ENCODE measurements around the gene OR9K2. TPM values are rescaled to one million over a fixed set of nuclear protein-coding genes. Genes with fewer than 3 reads are reported as not detected.
"Not testable (repeated sequence)": the region's sequence is repeated elsewhere in the genome, so short reads cannot be mapped to it uniquely, and the experiment has no call there.

Gene OR9K2, protein sequence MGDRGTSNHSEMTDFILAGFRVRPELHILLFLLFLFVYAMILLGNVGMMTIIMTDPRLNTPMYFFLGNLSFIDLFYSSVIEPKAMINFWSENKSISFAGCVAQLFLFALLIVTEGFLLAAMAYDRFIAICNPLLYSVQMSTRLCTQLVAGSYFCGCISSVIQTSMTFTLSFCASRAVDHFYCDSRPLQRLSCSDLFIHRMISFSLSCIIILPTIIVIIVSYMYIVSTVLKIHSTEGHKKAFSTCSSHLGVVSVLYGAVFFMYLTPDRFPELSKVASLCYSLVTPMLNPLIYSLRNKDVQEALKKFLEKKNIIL
- not detected for total RNA-seq

DNA sequence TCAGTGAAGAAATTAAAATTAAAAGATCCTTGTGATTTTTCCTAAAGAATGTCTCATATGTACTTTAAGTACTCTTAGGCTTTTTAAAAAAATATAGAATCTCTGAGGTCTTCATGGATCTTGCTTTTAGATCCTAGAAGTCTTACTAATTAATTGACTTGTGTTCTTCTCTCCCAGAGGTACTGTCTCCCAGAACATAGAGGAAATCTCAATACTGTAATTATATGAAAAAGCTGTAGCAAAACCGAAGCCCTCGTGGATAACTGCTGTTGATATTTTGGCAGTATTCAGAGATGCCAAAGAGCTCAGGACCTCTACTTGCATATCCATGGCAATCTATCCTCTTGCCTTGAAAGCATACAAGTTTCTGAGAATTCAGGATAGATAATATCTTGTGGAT lies at the start of gene OR9K2:
OR9K2 (plus strand) TSS at position 301 of the 400 bp plus-strand sequence. CDS start 3,429 bp downstream, outside the sequence.
- no peaks in the 10 kb centered on the region for H3K4me1 Mint-ChIP-seq
- H3K27me3 Mint-ChIP-seq, result peaks cover 43% of the 10 kb centered on the region
- H3K4me3 Mint-ChIP-seq, result no peak within 1 kb of the TSS
- no peak for ATAC-seq (replicated peaks)
- no peak within 1 kb of the TSS for H3K27ac Mint-ChIP-seq
- H3K36me3 Mint-ChIP-seq (ENCODE audit: low read depth), result no peaks in the 10 kb centered on the region
- H3K9me3 Mint-ChIP-seq, result no peaks in the 10 kb centered on the region

DNA sequence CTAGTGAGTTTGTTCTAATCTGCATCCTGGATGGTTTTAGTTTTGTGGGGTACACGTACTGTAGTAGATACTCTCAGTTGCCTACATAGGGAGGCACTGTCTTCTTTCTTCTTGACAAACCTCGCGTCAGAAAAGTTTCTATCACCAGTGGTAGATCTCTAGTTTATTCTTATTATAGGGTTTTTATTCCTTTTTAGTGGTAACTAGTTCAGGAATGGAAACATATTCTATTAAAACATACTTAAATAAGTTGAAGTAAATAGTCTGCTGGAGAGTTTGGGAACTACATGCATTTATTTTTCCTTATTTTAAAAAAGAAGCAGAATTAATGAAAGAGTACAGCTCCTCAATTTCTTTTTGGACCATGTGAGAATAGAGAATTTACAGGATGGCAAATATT lies 33.6 kb upstream of the OR9K2 start:
- no peak for ATAC-seq (replicated peaks)
- H3K4me3 Mint-ChIP-seq, result no peak overlapping the region
- no peak overlapping the region for H3K27ac Mint-ChIP-seq

DNA sequence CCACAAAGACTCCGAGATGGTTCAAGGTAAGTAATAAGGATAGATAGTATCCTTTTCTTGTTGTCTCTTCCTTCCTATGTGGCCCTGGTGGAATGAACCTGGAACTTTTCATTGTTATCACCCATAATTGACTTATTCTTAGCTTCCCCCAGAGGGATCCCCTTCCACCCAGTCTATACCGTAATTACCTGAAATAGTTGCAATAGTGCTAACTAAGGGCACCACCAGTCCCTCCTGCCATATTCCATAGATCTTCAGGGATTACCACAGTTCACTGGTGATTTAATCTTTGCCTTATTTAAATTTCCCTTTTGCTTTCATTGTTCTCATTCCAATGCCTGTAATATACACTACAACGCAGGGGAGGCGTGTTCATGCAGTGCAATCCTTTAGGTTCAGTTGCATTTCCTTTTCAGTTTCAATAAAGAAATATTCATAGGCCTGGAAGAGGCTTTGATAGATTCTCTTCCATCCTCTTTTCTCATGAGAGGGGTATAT lies 13.8 kb upstream of the OR9K2 start:
- H3K9me3 Mint-ChIP-seq, result no peaks in the 10 kb centered on the region
- H3K36me3 Mint-ChIP-seq (ENCODE audit: low read depth), result no peaks in the 10 kb centered on the region
- H3K27ac Mint-ChIP-seq, result no peak overlapping the region
- peaks cover 19% of the 10 kb centered on the region for H3K27me3 Mint-ChIP-seq
- no peak overlapping the region for H3K4me3 Mint-ChIP-seq
- no peak for ATAC-seq (replicated peaks)
- H3K4me1 Mint-ChIP-seq, result no peaks in the 10 kb centered on the region

More for the DNA sequence above, 33.6 kb upstream of the OR9K2 start:
- Mint-ChIP-seq H3K4me1 (peaks cover under 1% of the 10 kb centered on the region), H3K9me3 (no peaks in the 10 kb centered on the region), H3K27me3 (peaks cover 28% of the 10 kb centered on the region), H3K36me3 (ENCODE audit: low read depth) (no peaks in the 10 kb centered on the region)

DNA sequence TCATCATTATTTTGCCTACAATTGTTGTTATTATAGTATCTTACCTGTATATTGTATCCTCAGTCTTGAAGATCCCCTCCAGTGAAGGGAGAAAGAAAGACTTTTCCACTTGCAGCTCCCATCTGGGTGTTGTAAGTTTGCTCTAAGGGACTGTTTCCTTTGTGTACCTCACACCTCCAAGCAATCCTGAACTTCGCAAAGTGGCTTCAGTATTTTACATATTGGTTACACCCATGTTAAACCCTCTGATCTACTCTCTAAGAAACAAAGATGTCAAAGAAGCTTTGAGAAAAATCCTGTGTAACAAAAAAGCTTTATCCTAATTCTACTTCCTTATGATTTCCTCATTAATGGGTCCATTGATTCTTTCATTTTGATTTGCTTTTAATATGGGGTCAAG lies 10.1 kb upstream of the OR9K2 start:
- no peak overlapping the region for H3K27ac Mint-ChIP-seq
- no peaks in the 10 kb centered on the region for H3K4me1 Mint-ChIP-seq
- H3K27me3 Mint-ChIP-seq, result peaks cover 23% of the 10 kb centered on the region
- H3K36me3 Mint-ChIP-seq (ENCODE audit: low read depth), result no peaks in the 10 kb centered on the region
- ATAC-seq (replicated peaks), result no peak
- H3K4me3 Mint-ChIP-seq, result no peak overlapping the region
- no peaks in the 10 kb centered on the region for H3K9me3 Mint-ChIP-seq

DNA sequence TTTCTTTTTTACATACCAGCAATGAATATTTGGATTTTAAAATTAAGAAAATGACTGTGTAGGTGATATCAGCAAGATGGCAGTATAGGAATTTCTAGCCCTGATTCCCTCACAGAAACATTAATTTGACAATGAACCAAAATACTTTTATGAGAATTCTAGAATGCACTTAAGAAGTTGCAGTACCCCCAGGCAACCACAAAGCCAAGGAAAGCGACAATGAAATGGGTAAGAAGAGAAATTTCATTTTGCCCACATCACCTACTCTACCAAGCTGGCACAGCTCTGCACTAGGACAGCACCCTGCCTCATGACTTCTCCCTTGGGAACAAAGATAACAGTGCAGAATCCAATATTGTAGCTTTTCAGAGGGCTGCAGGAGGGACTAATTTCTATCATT lies 6.6 kb downstream of the OR9K2 start:
- H3K27me3 Mint-ChIP-seq, result peaks cover 55% of the 10 kb centered on the region
- H3K9me3 Mint-ChIP-seq, result no peaks in the 10 kb centered on the region

GRCh38 chr12:55142669-55143565 lies 16.7 kb downstream of the OR9K2 start:
- Mint-ChIP-seq H3K4me3 (no peak overlapping the region), H3K9me3 (no peaks in the 10 kb centered on the region), H3K36me3 (ENCODE audit: low read depth) (no peaks in the 10 kb centered on the region), H3K27me3 (peaks cover 4% of the 10 kb centered on the region), H3K27ac (no peak overlapping the region), H3K4me1 (no peaks in the 10 kb centered on the region)
- peak; percentile 37 for ATAC-seq (replicated peaks)

More for the DNA sequence above, 6.6 kb downstream of the OR9K2 start:
- no peak overlapping the region for H3K27ac Mint-ChIP-seq
- no peaks in the 10 kb centered on the region for H3K36me3 Mint-ChIP-seq (ENCODE audit: low read depth)
- no peak overlapping the region for H3K4me3 Mint-ChIP-seq
- H3K4me1 Mint-ChIP-seq, result no peaks in the 10 kb centered on the region
- ATAC-seq (replicated peaks), result no peak

DNA sequence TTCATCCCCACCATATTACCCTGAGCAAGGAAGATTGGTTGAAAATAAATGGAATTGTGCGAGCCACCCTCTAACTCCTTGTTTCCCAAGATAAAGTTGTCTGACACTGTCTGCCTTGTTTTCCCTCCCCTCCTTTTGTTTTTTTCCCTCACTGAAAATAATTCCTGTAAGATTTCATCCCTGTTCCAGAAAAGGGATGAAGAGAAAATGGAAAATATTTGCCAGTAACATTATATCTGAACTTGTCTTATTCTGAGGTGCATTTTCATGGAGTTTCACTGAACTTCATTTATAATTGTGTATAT lies 17.3 kb downstream of the OR9K2 start:
- no peak for ATAC-seq (replicated peaks)
- Mint-ChIP-seq H3K36me3 (ENCODE audit: low read depth) (no peaks in the 10 kb centered on the region), H3K4me1 (no peaks in the 10 kb centered on the region), H3K27ac (no peak overlapping the region), H3K27me3 (peaks cover 4% of the 10 kb centered on the region), H3K4me3 (no peak overlapping the region), H3K9me3 (no peaks in the 10 kb centered on the region)

- not testable (repeated sequence) for H3K9me3 Mint-ChIP-seq; H3K4me3 Mint-ChIP-seq; ATAC-seq (replicated peaks); H3K4me1 Mint-ChIP-seq; H3K27me3 Mint-ChIP-seq; H3K36me3 Mint-ChIP-seq (ENCODE audit: low read depth); H3K27ac Mint-ChIP-seq
These were observed 40.9 kb downstream of the OR9K2 start for GRCh38 chr12:55167010-55167640.

DNA sequence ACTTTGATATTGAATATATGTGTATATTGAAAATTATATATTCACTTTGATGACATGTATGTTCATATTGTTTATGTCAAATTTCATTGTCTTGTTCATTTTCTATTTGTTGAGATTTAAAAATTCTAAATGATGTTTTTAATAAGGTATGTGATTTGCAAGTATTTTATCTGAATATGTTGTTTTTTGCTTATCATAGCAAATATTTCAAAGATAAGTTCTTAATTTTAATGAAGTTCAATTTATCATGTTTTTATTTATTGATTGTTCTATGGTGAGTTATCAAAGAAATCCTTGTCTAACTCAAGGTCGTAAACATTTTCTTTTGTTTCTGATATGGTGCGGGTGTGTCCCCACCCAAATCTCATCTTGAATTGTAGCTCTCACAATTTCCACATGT lies 45.2 kb downstream of the OR9K2 start:
- H3K4me1 Mint-ChIP-seq, result no peaks in the 10 kb centered on the region
- H3K4me3 Mint-ChIP-seq, result no peak overlapping the region
- no peak for ATAC-seq (replicated peaks)

DNA sequence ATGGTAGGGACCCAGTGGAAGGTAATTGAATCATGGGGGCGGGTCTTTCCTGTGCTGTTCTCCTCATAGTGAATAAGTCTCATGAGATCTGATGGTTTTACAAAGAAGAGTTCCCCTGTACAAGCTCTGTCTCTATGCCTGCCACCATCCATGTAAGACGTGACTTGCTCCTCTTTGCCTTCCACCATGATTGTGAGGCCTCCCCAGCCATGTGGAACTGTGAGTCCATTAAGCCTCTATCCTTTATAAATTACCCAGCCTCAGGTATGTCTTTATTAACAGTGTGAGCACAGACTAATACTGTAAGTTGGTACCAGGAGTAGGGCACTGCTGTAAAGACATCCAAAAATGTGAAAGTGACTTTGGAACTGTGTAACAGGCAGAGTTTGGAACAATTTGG lies 45.6 kb downstream of the OR9K2 start:
- H3K27ac Mint-ChIP-seq; H3K36me3 Mint-ChIP-seq (ENCODE audit: low read depth); H3K9me3 Mint-ChIP-seq; H3K4me3 Mint-ChIP-seq; ATAC-seq (replicated peaks); H3K4me1 Mint-ChIP-seq: not testable (repeated sequence)
- H3K27me3 Mint-ChIP-seq, result peaks cover 20% of the 10 kb centered on the region

More for the DNA sequence above, 45.2 kb downstream of the OR9K2 start:
- Mint-ChIP-seq H3K36me3 (ENCODE audit: low read depth) (no peaks in the 10 kb centered on the region), H3K9me3 (no peaks in the 10 kb centered on the region), H3K27ac (no peak overlapping the region), H3K27me3 (peaks cover 17% of the 10 kb centered on the region)

- Mint-ChIP-seq H3K27me3 (peaks cover 21% of the 10 kb centered on the region), H3K4me1 (no peaks in the 10 kb centered on the region), H3K27ac (no peak overlapping the region), H3K4me3 (no peak overlapping the region), H3K36me3 (ENCODE audit: low read depth) (no peaks in the 10 kb centered on the region), H3K9me3 (no peaks in the 10 kb centered on the region)
- no peak for ATAC-seq (replicated peaks)
These were observed 46.5 kb downstream of the OR9K2 start for GRCh38 chr12:55172686-55173085.

- no peaks in the 10 kb centered on the region for H3K36me3 Mint-ChIP-seq (ENCODE audit: low read depth)
- ATAC-seq (replicated peaks), result no peak
- no peak overlapping the region for H3K4me3 Mint-ChIP-seq
- no peak overlapping the region for H3K27ac Mint-ChIP-seq
- H3K9me3 Mint-ChIP-seq, result no peaks in the 10 kb centered on the region
- no peaks in the 10 kb centered on the region for H3K4me1 Mint-ChIP-seq
- H3K27me3 Mint-ChIP-seq, result peaks cover 29% of the 10 kb centered on the region
These were observed 47.2 kb downstream of the OR9K2 start for GRCh38 chr12:55173456-55173855.
